ENCODE results near the gene MCMBP.
A peak's percentile ranks its signal among the peaks of the same experiment; 100 is the strongest.
"Not testable (repeated sequence)": the region's sequence is repeated elsewhere in the genome, so short reads cannot be mapped to it uniquely, and the experiment has no call there.

Gene MCMBP

DNA sequence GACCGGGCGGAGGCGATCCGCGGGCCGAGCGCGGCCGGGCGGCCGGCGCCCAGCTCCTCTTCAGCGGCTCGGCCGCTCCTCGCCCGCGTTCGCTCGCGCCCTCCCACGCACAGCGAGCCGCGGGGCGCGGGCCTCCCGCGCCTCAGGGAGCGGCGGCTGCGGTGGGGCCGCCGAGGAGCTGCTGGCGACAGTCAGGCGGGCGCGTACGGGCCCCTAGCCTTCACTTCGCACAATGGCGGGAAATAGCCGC is at the start of gene MCMBP:
Gene MCMBP (minus strand): TSS at position 234 of the 250 bp plus-strand sequence. CDS start 259 bp downstream, outside the sequence.
- no peak for DNase-seq (ENCODE audit: low read depth)

- no peak for DNase-seq (ENCODE audit: low read depth)
These were observed 47.2 kb upstream of the MCMBP start for GRCh38 chr10:119919826-119920225.

DNA sequence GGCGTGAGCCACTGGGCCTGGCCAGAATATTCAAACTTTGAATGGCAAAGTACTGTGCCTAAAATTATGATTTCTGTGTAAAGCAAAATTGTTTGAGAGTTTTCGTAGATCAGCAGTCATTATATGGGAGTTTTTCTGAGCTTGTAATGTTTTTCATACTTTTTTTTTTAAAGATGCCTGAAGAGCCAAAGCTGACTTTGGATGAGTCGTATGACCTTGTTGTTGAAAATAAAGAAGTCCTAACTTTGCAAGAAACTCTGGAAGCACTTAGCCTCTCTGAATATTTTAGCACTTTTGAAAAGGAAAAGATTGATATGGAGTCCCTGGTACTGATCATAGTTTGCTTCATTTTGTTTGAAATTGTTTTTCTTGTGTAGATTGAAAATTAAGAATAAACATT is 46.6 kb upstream of the MCMBP start:
- no peak for DNase-seq (ENCODE audit: low read depth)

DNA sequence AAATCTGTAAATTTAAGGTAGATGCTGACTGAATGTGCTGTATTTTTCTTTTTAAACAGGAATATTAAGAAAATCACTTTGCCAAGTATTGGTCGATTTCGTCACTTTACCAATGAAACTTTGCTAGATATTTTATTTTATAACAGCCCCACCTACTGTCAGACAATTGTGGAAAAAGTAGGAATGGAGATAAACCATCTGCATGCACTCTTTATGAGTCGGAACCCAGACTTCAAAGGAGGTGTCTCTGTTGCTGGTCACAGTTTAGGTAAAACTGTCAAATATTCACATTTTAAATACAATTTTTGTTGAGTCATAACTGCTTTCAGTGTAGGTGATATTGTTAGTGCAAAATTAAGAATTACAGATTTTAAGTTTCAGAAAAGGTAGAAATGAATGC is 45.1 kb upstream of the MCMBP start:
- DNase-seq (ENCODE audit: low read depth) = no peak

DNA sequence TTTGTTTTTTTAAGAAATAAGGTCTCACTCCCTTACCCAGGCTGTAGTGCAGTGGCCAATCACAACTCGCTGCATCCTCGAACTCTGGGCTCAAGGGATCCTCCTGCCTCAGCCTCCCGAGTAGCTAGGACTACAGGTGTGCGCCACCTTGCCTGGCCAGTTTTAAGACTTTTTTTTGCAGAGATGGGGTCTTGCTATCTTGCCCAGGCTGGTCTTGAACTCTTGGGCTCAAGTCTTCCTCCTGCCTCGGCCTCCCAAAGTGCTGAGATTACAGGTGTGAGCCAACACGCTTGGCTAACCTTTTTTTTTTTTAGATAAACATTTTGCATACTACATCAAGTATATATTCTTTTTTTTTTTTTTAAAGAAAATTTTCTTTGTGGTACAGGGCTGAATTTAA is 38.0 kb upstream of the MCMBP start:
- DNase-seq (ENCODE audit: low read depth) = no peak

DNA sequence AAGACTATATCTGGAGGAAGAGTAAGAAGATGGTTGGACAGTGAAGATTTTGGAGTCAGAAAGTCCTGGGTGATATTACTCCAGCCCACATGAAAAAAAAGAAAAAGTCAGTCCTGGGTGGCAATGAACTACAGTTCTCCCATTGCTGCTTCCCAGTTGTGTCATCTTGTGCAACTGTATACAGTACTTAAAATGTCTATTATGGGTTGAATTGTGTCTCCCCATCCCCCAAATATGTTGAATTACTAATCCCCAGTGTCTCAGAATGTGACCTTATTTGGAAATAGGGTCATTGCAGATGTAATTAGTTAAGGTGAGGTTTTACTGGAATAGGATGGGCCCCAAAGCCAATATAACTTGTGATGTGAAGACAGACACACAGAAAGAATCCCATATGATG is 35.5 kb upstream of the MCMBP start:
- no peak for DNase-seq (ENCODE audit: low read depth)

GRCh38 chr10:119907695-119908094 is 35.1 kb upstream of the MCMBP start:
- DNase-seq (ENCODE audit: low read depth) = not testable (repeated sequence)

GRCh38 chr10:119903946-119904666 is 31.5 kb upstream of the MCMBP start:
- DNase-seq (ENCODE audit: low read depth) = no peak

DNA sequence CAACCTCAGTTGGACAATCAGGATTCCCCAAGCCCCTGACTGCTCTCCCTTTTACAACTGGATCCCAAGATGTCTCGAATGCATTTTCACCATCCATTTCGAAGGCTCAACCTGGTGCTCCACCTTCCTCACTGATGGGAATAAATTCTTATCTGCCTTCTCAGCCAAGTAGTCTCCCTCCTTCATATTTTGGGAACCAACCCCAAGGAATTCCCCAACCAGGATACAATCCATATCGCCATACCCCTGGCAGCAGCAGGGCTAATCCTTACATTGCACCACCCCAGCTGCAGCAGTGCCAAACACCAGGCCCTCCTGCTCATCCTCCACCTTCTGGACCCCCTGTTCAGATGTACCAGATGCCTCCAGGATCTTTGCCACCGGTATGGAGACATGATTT is 25.9 kb upstream of the MCMBP start:
- no peak for DNase-seq (ENCODE audit: low read depth)

DNA sequence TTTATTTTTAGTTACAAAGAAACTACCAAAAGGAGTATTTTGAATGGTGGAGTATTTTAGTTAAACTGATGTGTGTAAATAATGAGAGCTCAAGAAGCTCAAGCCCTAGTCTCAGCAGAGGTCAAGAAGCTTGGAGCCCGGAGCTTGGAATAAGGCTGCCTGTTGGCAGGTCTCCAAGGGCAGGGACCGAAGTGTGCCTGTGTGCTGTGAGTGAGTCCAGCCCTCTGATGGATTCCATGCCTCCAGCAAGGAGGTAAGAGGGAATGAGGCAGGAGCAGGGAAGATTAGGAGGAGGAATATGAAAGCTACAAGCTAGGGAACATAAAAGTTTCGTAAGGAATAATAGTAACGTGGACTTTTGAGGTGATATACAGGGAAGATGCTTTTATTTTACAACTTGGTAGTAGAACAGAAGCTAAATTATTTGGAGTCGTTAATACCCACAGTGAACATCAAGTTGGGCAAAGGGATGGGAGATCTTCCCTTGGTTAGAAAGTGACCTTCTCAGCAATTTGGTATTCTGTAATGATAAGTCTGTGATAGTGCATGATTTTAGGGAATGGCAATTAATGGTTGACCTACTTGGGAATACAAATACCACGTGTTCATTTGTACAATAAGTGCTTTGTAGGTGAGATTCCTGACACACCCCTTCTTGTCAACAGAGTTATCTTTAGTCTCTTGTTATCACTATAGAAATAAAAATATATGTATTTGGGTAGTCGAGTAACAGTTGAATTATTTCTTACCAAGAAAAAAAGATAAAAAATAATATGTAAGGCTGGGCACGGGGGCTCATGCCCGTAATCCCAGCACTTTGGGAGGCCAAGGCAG is 24.5 kb upstream of the MCMBP start:
- no peak for DNase-seq (ENCODE audit: low read depth)

DNA sequence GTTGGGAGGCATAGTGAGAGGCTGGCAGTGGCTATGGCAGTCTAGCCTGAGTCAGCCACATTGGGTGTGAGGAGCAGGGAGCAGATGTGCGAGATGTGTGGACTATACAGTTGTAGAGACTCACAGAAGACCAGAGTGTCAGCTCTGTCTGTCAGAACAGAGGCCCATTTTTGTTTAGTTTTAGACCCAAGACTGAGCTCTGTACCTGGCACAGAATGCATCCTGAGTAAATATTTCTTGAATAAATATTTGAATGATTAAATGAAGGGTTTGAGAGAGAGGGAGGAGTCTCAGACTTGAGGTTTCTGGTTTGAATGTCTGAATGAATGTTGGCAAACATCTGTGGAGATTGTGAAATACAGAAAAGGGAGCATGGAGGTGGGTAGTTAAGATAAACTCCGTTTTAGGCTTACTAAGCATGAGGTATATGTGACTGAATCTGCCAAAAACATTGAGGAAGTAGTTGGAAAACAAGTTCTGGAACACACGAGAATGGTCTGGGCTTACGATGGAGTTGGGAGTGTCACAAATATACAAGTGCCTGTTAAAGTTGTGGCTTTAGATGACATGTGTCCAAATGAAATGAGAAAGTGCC is 23.5 kb upstream of the MCMBP start:
- DNase-seq (ENCODE audit: low read depth) = no peak

DNA sequence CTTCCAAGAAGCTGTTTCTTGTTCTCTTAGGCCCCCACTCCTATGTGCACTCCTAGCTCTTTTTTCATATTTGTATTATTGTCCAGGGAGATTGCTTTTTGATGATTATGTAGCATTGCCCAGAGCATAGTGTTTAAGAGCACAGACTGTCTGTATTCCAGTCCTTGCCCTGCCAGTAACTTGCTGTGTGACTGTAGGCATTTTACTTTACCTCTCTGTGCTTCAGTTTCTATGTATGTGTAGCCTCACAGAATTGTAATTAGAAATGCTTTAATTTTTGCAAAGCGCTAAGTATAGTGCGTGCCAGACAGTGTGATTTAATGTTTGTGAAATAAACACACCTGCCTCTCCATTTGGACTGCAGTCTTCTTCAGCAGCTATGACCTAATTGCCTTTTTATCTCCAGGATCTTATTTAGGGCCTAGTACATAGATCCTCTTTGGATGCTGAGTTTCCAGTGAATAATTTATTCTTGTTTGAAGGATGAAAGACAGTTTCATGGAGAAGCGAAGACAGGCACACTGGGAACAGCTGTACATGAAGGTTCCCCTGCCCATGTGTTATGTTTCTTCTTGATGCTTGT is 21.3 kb upstream of the MCMBP start:
- no peak for DNase-seq (ENCODE audit: low read depth)

DNA sequence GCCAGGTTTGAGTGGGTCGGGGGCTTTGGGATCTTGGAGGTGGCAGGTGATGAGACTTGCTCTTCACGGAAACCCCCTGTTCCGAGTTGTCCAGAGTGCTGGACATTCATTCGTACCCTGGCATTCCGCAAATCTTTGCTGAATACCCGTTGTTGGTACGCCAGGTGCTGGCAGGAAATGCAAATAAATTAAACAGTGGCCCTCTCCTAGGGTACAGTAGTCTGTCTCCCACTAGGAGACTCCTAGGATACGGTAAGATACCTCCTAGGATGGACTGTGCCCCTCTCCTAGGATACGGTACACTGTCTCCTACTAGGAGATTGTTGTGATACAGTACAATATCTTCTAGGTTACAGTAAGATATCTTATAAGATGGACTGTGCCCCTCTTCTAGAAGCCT is 20.4 kb upstream of the MCMBP start:
- no peak for DNase-seq (ENCODE audit: low read depth)

DNA sequence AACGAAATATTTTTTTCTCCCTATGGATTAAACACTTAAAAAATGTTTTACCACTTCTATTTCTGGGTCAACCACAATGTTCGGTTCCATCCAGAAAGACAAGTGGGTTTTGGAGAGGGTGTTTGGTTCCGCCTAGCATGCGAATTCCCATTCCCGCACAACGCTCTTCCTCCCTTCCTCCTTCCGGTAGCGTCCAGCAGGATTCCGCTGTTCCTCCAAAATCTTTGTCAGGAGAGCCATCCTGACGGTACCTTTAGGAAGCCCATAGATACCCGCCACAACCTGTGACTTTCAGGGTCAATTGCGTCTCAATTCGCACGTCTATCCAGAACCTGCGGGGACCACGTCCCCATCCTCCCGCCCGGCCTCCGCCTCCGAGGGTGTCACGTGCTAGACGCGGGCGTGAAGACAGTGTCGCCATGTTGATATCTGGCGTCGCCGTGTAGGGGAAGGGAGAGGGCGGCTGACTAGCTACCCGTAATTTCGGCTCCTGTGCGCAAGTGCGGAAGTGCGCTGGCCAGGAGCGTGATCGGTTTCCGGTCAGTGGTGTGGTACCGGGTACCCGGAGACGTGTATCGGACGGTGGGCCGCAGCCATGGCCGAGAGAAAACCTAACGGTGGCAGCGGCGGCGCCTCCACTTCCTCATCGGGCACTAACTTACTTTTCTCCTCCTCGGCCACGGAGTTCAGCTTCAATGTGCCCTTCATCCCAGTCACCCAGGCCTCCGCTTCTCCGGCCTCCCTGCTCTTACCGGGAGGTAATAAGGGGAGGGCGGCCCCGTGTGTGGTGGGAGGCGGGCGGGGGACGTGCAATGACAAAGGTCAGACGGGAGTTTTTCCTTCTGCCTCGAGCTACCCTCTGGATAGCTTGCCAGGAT is 19.8 kb upstream of the MCMBP start, which contains the start of gene SEC23IP:
Gene SEC23IP (plus strand): TSS at position 543 of the 878 bp plus-strand sequence. CDS start 53 bp downstream, at position 596.
- peak; percentile 88 for DNase-seq (ENCODE audit: low read depth)

DNA sequence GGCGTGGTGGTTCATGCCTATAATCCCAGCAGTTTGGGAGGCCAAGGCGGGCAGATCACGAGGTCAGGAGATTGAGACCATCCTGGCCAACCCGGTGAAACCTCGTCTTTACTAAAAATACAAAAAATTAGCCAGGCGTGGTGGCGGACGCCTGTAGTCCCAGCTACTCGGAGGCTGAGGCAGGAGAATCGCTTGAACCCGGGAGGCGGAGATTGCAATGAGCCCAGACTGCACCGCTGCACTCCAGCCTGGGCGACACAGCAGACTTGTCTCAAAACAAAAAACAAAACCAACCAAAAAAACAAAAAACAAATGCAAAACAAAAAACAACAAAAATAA is 19.2 kb upstream of the MCMBP start:
- not testable (repeated sequence) for DNase-seq (ENCODE audit: low read depth)

DNA sequence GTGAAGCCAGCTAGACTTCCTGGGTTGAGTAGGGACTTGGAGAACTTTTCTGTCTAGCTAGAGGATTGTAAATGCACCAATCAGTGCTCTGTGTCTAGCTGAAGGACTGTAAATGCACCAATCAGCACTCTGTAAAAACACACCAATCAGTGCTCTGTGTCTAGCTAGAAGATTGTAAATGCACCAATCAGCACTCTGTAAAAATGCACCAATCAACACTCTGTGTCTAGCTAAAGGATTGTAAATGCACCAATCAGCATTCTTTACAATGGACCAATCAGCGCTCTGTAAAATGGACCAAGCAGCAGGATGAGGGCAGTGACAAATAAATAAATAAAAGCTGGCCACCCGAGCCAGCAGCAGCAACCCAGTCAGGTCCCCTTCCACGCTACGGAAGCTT is 17.7 kb upstream of the MCMBP start:
- not testable (repeated sequence) for DNase-seq (ENCODE audit: low read depth)

DNA sequence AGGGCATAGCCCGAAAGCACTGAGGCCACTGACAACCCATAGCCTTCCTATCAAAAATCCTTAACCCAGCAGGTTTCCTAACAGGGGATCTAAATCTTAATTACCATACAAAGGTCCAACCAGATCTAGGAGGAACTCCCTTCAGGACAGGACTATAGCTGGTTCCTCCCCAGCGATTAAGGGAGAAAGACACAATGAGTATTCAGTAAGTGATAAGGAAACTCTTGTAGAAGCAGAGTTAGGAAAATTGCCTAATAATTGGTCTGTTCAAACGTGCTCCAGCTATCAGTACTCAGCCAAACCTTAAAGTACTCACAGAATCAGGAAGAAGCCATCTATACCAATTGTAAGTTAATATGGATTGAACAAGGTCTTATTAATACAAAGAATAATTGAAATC is 16.6 kb upstream of the MCMBP start:
- not testable (repeated sequence) for DNase-seq (ENCODE audit: low read depth)

DNA sequence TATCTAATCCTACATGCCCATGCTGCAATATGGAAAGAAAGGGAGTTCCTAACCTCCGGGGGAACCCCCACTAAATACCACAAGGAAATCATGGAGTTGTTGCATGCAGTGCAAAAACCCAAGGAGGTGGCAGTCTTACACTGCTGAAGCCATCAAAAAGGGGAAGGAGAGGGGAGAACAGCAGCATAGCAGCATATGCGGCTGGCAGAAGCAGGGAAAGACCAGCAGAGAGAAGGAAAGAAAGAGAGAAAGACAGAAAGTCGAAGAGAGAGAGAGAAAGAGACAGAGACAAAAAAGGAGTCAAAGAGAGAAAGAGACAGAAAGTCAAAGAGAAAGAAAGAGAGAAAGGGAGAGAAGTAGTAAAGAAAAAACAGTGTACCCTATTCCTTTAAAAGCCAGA is 16.1 kb upstream of the MCMBP start:
- DNase-seq (ENCODE audit: low read depth) = not testable (repeated sequence)

DNA sequence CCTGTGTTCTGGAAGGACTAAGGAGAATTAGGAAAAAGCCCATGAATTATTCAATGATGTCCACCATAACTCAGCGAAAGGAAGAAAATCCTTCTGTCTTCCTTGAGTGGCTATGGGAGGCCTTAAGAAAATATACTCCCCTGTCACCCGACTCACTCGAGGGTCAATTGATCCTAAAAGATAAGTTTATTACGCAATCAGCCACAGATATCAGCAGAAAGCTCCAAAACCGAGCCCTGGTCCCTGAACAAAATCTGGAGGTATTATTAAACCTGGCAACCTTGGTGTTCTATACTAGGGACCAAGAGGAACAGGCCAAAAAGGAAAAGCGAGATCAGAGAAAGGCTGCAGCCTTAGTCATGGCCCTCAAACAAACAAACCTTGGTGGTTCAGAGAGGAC is 13.4 kb upstream of the MCMBP start:
- DNase-seq (ENCODE audit: low read depth) = not testable (repeated sequence)

- DNase-seq (ENCODE audit: low read depth) = not testable (repeated sequence)
These were observed 11.4 kb upstream of the MCMBP start for GRCh38 chr10:119883901-119884611.

DNA sequence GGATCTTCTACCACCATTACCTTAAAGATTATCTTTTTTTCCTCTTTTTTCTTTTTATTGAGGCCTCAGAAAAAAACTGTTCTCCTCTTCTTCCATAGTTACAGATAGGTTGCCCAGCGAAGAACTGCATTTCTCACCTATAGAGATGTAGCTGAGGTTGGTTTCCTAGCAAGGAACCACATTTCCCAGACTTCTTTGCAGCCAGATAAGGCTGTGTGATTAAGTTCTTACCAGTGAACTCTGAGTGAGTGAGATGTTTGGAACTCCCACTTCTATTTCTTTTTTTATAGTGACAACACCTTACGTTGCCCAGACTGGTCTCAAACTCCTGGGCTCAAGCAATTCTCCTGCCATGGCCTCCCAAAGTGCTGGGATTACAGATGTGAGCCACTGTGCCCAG is 5.9 kb upstream of the MCMBP start:
- no peak for DNase-seq (ENCODE audit: low read depth)

Measured in stimulated activated CD4-positive, alpha-beta T cell treated with anti-CD3 and anti-CD28 coated beads, Interleukin-2, amount 100 ng/mL, for 4 hours (primary cell).